ENCODE measurements around the gene PATL2.
"Not testable (repeated sequence)": the region's sequence is repeated elsewhere in the genome, so short reads cannot be mapped to it uniquely, and the experiment has no call there.

PATL2 gene

DNA sequence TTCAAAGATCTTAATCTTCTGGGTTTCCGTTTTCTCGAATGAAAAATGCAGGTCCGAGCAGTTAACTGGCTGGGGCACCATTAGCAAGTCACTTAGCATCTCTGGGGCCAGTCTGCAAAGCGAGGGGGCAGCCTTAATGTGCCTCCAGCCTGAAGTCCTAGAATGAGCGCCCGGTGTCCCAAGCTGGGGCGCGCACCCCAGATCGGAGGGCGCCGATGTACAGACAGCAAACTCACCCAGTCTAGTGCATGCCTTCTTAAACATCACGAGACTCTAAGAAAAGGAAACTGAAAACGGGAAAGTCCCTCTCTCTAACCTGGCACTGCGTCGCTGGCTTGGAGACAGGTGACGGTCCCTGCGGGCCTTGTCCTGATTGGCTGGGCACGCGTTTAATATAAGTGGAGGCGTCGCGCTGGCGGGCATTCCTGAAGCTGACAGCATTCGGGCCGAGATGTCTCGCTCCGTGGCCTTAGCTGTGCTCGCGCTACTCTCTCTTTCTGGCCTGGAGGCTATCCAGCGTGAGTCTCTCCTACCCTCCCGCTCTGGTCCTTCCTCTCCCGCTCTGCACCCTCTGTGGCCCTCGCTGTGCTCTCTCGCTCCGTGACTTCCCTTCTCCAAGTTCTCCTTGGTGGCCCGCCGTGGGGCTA is at the start of gene PATL2, which contains the start of gene B2M:
Gene PATL2, minus strand, starts transcription at position 228 of the 647 bp plus-strand sequence. CDS start 34,833 bp downstream, outside the sequence.
Gene B2M, plus strand, starts transcription at position 422 of the 647 bp plus-strand sequence. Its CDS starts 30 bp downstream, at position 452.
- H3K27ac ChIP-seq (ENCODE audit: low read length): peak within 1 kb of the TSS; percentile 98
- peaks cover 37% of the 10 kb centered on the region for H3K36me3 ChIP-seq (ENCODE audit: insufficient read depth, low read length)
- ATAC-seq (ENCODE audit: insufficient read depth, low read depth): peak; percentile 89

DNA sequence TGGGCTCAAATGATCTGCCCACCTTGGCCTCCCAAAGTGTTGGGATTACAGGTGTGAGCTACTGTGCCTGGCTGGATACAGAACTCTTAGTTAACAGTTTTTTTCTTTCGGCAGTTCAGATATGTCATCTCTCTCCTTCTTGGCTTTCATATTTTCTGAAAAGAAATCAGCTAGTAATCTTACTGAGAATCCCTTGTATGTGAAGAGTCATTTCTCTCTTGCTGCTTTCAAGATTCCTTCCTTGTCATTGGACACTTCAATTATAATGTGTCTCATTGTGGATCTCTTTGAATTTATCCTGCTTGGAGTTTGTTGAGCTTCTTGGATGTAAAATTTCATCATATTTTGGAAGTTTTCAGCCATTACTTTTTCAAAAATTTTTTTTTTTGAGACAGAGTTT is 42.2 kb upstream of the PATL2 start:
- Histone ChIP-seq H3K9ac (ENCODE audit: low read depth, low read length) (no peak overlapping the region), H3K79me2 (ENCODE audit: insufficient read depth, low read length) (no peaks in the 10 kb centered on the region), H3K36me3 (ENCODE audit: insufficient read depth, low read length) (no peaks in the 10 kb centered on the region), H3K9me3 (ENCODE audit: insufficient read depth, low read length, severe bottlenecking) (peaks cover 2% of the 10 kb centered on the region), H3K27ac (ENCODE audit: low read length) (no peak overlapping the region), H3K4me2 (ENCODE audit: insufficient read depth, low read length) (no peak overlapping the region), H3K27me3 (ENCODE audit: insufficient read depth, low read length, poor library complexity) (no peaks in the 10 kb centered on the region), H2AFZ (ENCODE audit: low read depth, low read length) (no peak overlapping the region), H3K4me3 (ENCODE audit: low read depth in 1 of 2, low read length in 2 of 2) (no peak overlapping the region), H4K20me1 (ENCODE audit: insufficient read depth, low read length) (no peaks in the 10 kb centered on the region), H3K4me1 (ENCODE audit: insufficient read depth, low read length) (no peaks in the 10 kb centered on the region)
- ATAC-seq (ENCODE audit: insufficient read depth, low read depth) (no peak), DNase-seq (no peak)
- no peak for TF ChIP-seq EZH2 (IDR thresholded peaks at IDR 0.05; ENCODE audit: borderline replicate concordance, low read depth, low read length, severe bottlenecking)
- TF ChIP-seq, protein P1, sequence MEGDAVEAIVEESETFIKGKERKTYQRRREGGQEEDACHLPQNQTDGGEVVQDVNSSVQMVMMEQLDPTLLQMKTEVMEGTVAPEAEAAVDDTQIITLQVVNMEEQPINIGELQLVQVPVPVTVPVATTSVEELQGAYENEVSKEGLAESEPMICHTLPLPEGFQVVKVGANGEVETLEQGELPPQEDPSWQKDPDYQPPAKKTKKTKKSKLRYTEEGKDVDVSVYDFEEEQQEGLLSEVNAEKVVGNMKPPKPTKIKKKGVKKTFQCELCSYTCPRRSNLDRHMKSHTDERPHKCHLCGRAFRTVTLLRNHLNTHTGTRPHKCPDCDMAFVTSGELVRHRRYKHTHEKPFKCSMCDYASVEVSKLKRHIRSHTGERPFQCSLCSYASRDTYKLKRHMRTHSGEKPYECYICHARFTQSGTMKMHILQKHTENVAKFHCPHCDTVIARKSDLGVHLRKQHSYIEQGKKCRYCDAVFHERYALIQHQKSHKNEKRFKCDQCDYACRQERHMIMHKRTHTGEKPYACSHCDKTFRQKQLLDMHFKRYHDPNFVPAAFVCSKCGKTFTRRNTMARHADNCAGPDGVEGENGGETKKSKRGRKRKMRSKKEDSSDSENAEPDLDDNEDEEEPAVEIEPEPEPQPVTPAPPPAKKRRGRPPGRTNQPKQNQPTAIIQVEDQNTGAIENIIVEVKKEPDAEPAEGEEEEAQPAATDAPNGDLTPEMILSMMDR (IDR thresholded peaks at IDR 0.05; ENCODE audit: borderline replicate concordance, extremely low read depth, low read length, poor library complexity, severe bottlenecking): no peak

More for the DNA sequence above, at the start of gene PATL2, which contains the start of gene B2M:
- Histone ChIP-seq H4K20me1 (ENCODE audit: insufficient read depth, low read length) (peaks cover 42% of the 10 kb centered on the region), H3K9ac (ENCODE audit: low read depth, low read length) (peak within 1 kb of the TSS; percentile 94), H3K4me2 (ENCODE audit: insufficient read depth, low read length) (peak within 1 kb of the TSS; percentile 76), H3K4me1 (ENCODE audit: insufficient read depth, low read length) (peaks cover 49% of the 10 kb centered on the region), H3K27me3 (ENCODE audit: insufficient read depth, low read length, poor library complexity) (no peaks in the 10 kb centered on the region), H3K9me3 (ENCODE audit: insufficient read depth, low read length, severe bottlenecking) (no peaks in the 10 kb centered on the region), H3K79me2 (ENCODE audit: insufficient read depth, low read length) (peaks cover 62% of the 10 kb centered on the region), H2AFZ (ENCODE audit: low read depth, low read length) (peak within 1 kb of the TSS; percentile 72), H3K4me3 (ENCODE audit: low read depth in 1 of 2, low read length in 2 of 2) (peak within 1 kb of the TSS; percentile 78 to 90)
- TF ChIP-seq EZH2 (IDR thresholded peaks at IDR 0.05; ENCODE audit: borderline replicate concordance, low read depth, low read length, severe bottlenecking): no peak
- TF ChIP-seq, protein P1 (IDR thresholded peaks at IDR 0.05; ENCODE audit: borderline replicate concordance, extremely low read depth, low read length, poor library complexity, severe bottlenecking): no peak
- peak; percentile 95 for DNase-seq

DNA sequence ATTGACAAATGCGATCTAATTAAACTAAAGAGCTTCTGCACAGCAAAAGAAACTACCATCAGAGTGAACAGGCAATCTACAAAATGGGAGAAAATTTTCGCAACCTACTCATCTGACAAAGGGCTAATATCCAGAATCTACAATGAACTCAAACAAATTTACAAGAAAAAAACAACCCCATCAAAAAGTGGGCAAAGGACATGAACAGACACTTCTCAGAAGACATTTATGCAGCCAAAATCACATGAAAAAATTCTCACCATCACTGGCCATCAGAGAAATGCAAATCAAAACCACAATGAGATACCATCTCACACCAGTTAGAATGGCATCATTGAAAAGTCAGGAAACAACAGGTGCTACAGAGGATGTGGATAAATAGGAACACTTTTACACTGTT is 32.3 kb upstream of the PATL2 start:
- H3K27me3 ChIP-seq (ENCODE audit: insufficient read depth, low read length, poor library complexity); H3K79me2 ChIP-seq (ENCODE audit: insufficient read depth, low read length); H2AFZ ChIP-seq (ENCODE audit: low read depth, low read length); H3K9ac ChIP-seq (ENCODE audit: low read depth, low read length); H3K4me3 ChIP-seq (ENCODE audit: low read depth in 1 of 2, low read length in 2 of 2); DNase-seq; H3K4me1 ChIP-seq (ENCODE audit: insufficient read depth, low read length); H3K36me3 ChIP-seq (ENCODE audit: insufficient read depth, low read length); H3K9me3 ChIP-seq (ENCODE audit: insufficient read depth, low read length, severe bottlenecking); H4K20me1 ChIP-seq (ENCODE audit: insufficient read depth, low read length); ATAC-seq (ENCODE audit: insufficient read depth, low read depth); H3K4me2 ChIP-seq (ENCODE audit: insufficient read depth, low read length); H3K27ac ChIP-seq (ENCODE audit: low read length): not testable (repeated sequence)

DNA sequence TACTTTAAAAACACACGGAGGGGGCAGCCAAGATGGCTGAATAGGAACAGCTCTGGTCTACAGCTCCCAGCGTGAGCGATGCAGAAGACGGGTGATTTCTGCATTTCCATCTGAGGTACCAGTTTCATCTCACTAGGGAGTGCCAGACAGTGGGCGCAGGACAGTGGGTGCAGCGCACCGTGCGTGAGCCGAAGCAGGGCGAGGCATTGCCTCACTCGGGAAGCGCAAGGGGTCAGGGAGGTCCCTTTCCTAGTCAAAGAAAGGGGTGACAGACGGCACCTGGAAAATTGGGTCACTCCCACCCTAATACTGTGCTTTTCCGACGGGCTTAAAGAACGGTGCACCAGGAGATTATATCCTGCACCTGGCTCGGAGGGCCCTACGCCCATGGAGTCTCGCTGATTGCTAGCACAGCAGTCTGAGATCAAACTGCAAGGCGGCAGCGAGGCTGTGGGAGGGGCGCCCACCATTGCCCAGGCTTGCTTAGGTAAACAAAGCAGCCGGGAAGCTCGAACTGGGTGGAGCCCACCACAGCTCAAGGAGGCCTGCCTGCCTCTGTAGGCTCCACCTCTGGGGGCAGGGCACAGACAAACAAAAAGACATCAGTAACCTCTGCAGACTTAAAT is 28.2 kb upstream of the PATL2 start:
- ATAC-seq (ENCODE audit: insufficient read depth, low read depth); H3K27ac ChIP-seq (ENCODE audit: low read length); H3K4me3 ChIP-seq (ENCODE audit: low read depth in 1 of 2, low read length in 2 of 2); H3K27me3 ChIP-seq (ENCODE audit: insufficient read depth, low read length, poor library complexity); H3K9ac ChIP-seq (ENCODE audit: low read depth, low read length); H3K36me3 ChIP-seq (ENCODE audit: insufficient read depth, low read length); H3K79me2 ChIP-seq (ENCODE audit: insufficient read depth, low read length); H3K4me2 ChIP-seq (ENCODE audit: insufficient read depth, low read length); H2AFZ ChIP-seq (ENCODE audit: low read depth, low read length); H3K9me3 ChIP-seq (ENCODE audit: insufficient read depth, low read length, severe bottlenecking); H4K20me1 ChIP-seq (ENCODE audit: insufficient read depth, low read length); H3K4me1 ChIP-seq (ENCODE audit: insufficient read depth, low read length); DNase-seq: not testable (repeated sequence)
